ENCODE data around the gene CHST13. TPM values are rescaled to one million over a fixed set of nuclear protein-coding genes. Genes with fewer than 3 reads are reported as not detected.

The CHST13 gene
- total RNA-seq, 3 donors from 2014 or later (not counting 1 experiment from before 2014, with no cell fraction given), result 0.19 to 0.20 TPM; not detected in 1

DNA sequence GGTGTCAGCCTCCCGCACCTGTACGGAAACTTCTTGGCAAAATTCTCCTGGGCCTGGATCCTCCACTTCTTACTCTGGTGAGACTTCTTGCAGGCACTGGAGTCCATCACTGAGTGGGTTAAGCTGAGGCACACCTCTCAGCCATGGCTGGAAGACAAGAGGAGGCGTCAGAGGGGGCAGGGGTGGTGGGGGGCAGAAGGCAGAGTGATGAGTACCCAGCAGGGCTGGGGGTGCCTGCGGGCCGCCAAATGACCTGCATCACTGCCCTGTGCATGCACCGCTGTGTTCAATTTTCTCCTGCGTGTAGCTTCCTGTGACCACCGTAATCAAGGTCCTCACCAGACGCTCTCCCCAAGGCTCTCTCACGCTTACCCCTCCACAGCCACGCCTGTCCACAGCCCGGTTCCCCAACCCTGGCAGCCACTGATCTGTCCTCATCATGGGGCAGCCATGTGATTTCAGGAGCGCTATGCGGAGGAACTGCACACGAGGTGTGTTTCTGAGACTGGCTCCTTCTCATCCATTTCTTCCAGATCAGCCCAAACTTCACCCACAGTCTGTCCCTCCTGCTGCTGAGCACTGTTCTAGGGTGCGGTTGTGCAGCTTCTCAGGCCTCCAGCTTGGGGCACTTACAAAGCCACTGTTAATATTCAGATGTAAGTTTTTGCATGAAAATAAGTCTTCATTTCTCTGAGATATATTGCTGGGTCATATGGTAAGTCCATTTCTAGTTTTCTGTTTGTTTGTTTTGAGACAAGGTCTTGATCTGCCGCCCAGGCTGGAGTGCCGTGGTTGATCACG, 29.5 kb downstream of the CHST13 start:
- no peaks in the 10 kb centered on the region for H3K36me3 ChIP-seq (ENCODE audit: control insufficient read depth, insufficient read depth, low read length)
- no peaks in the 10 kb centered on the region for H3K9me3 Mint-ChIP-seq

DNA sequence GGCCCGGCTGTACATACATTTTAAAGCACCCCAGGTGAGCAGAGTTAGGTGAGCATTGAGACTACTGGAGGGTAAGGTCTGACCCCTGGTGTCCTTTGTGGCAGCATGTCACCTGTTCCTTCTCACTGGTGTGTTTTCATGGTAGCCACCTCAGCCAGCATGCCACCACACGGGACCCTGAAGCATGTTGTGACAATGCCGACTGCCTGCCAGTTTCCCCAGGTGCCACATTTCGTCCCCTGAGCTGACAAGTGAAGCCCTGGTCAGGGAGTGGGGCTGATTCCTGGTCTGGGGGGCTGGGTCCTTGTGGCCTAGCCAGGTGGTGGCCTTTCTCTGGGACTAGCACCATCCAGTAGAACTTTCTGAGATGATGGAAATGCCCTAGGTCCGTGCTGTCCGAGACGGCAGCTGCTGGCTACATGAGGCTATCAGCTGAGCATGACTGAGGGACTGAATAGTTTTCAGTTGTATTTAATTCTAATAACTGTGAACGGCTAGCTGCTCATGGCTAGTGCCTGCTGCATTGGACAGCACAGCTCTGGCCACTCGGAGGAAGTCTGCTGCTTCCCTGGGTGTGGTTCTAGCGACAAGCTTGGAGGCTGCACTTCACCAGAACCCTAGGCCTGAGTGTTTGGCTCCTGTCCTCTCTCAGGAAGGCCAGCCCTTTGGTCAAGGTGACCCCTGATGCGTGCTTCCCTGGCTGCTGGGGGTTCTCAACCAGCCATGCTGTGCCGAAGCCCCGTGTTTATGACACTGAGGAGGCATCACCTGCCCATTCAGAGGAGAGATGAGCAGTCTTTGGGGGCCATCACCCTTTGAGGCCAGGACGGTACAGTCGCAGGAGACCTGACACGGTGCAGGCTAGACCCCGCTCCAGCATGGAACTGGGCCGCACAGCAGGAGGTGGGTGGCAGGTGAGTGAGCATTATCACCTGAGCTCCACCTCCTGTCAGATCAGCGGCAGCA, 30.9 kb downstream of the CHST13 start:
- H3K36me3 ChIP-seq (ENCODE audit: control insufficient read depth, insufficient read depth, low read length), result no peaks in the 10 kb centered on the region
- no peak overlapping the region for H3K4me3 Mint-ChIP-seq
- H3K27me3 ChIP-seq (ENCODE audit: control insufficient read depth, insufficient read depth, low read length), result no peaks in the 10 kb centered on the region
- H3K4me1 Mint-ChIP-seq, result no peaks in the 10 kb centered on the region
- no peak for ATAC-seq
- H3K27me3 Mint-ChIP-seq (ENCODE audit: low read depth in 2 of 2), result no peaks in the 10 kb centered on the region
- peak in 1 of 2 donors; percentile 7 for DNase-seq
- H3K36me3 Mint-ChIP-seq, result no peaks in the 10 kb centered on the region
- H3K27ac ChIP-seq (ENCODE audit: low read length), result no peak overlapping the region
- no peaks in the 10 kb centered on the region for H3K9me3 ChIP-seq (ENCODE audit: control insufficient read depth, insufficient read depth, low read length)
- H3K27ac Mint-ChIP-seq, result no peak overlapping the region
- no peaks in the 10 kb centered on the region for H3K4me1 ChIP-seq (ENCODE audit: control insufficient read depth, insufficient read depth, low read length)
- intact Hi-C loops (cut with micrococcal nuclease), result no loop called here
- TF ChIP-seq, protein P1, sequence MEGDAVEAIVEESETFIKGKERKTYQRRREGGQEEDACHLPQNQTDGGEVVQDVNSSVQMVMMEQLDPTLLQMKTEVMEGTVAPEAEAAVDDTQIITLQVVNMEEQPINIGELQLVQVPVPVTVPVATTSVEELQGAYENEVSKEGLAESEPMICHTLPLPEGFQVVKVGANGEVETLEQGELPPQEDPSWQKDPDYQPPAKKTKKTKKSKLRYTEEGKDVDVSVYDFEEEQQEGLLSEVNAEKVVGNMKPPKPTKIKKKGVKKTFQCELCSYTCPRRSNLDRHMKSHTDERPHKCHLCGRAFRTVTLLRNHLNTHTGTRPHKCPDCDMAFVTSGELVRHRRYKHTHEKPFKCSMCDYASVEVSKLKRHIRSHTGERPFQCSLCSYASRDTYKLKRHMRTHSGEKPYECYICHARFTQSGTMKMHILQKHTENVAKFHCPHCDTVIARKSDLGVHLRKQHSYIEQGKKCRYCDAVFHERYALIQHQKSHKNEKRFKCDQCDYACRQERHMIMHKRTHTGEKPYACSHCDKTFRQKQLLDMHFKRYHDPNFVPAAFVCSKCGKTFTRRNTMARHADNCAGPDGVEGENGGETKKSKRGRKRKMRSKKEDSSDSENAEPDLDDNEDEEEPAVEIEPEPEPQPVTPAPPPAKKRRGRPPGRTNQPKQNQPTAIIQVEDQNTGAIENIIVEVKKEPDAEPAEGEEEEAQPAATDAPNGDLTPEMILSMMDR (IDR thresholded peaks at IDR 0.05), result no peak
- no peaks in the 10 kb centered on the region for H3K9me3 Mint-ChIP-seq
- 86% methylated on average over 19 of the region's 19 CpGs for WGBS (ENCODE audit: insufficient coverage)
- H3K4me3 ChIP-seq (ENCODE audit: low read length), result no peak overlapping the region

More for the DNA sequence above, 29.5 kb downstream of the CHST13 start:
- Mint-ChIP-seq H3K4me1 (no peaks in the 10 kb centered on the region), H3K4me3 (no peak overlapping the region), H3K36me3 (no peaks in the 10 kb centered on the region), H3K27me3 (ENCODE audit: low read depth in 2 of 2) (no peaks in the 10 kb centered on the region), H3K27ac (no peak overlapping the region)
- intact Hi-C loops (cut with micrococcal nuclease), result no loop called here
- no peaks in the 10 kb centered on the region for H3K4me1 ChIP-seq (ENCODE audit: control insufficient read depth, insufficient read depth, low read length)
- TF ChIP-seq, protein P1 (IDR thresholded peaks at IDR 0.05), result no peak
- H3K27ac ChIP-seq (ENCODE audit: low read length), result no peak overlapping the region
- no peaks in the 10 kb centered on the region for H3K27me3 ChIP-seq (ENCODE audit: control insufficient read depth, insufficient read depth, low read length)
- H3K4me3 ChIP-seq (ENCODE audit: low read length), result no peak overlapping the region
- no peaks in the 10 kb centered on the region for H3K9me3 ChIP-seq (ENCODE audit: control insufficient read depth, insufficient read depth, low read length)
- WGBS (ENCODE audit: insufficient coverage), result 89% methylated on average over 19 of the region's 19 CpGs
- DNase-seq (no peak), ATAC-seq (no peak)

DNA sequence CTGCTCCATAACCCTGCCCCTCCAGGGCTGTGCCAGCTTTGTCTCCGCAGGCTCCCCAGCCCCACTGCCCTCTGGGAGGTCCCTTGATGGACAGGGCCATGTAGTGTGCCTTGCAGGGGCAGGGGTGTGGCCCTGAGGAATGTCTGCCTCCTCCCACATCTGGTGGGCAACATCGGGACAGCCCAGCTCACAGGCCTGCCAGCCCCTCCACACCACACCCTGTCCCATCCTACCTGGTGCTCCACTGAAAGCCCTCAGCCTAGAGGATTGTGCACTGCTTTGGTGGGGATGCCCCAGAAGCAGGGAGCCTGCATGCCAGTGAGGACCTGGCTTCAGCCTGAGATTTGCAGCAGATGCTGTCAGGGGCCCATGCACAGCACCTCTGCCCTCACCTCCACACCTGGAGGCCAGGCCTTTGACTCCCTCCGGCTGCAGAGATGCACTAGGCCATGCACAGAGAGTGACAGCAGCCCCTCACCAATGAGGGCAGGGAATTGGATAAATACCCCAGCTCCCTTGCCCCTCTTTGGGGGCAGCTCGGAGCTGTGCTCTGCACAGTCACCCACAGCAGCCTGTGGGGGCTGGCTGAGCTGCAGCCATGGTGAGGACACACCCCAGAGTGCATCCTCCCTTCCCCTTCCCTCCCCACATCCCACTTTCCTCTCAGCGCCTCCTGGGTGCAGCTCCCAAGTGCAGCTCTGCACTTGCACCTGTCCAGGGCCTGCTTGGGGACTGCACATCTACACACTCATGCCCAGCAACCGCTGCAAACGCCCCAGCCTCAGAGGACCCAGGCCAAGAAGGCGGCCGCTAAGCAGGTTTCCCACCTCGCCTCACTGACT, 32.1 kb downstream of the CHST13 start:
- TF ChIP-seq, protein P1 (IDR thresholded peaks at IDR 0.05), result no peak
- no peaks in the 10 kb centered on the region for H3K36me3 Mint-ChIP-seq
- no peak overlapping the region for H3K4me3 Mint-ChIP-seq
- WGBS (ENCODE audit: insufficient coverage), result 86% methylated on average over 10 of the region's 10 CpGs
- DNase-seq, result peak in 1 of 2 donors; percentile 11
- Histone ChIP-seq H3K4me1 (ENCODE audit: control insufficient read depth, insufficient read depth, low read length) (no peaks in the 10 kb centered on the region), H3K4me3 (ENCODE audit: low read length) (no peak overlapping the region), H3K27me3 (ENCODE audit: control insufficient read depth, insufficient read depth, low read length) (no peaks in the 10 kb centered on the region), H3K9me3 (ENCODE audit: control insufficient read depth, insufficient read depth, low read length) (no peaks in the 10 kb centered on the region), H3K36me3 (ENCODE audit: control insufficient read depth, insufficient read depth, low read length) (no peaks in the 10 kb centered on the region), H3K27ac (ENCODE audit: low read length) (no peak overlapping the region)
- H3K4me1 Mint-ChIP-seq, result no peaks in the 10 kb centered on the region
- intact Hi-C loops (cut with micrococcal nuclease), result no loop called here
- ATAC-seq, result no peak
- no peaks in the 10 kb centered on the region for H3K9me3 Mint-ChIP-seq
- H3K27ac Mint-ChIP-seq, result no peak overlapping the region
- no peaks in the 10 kb centered on the region for H3K27me3 Mint-ChIP-seq (ENCODE audit: low read depth in 2 of 2)

All from natural killer cell (primary cell).